Endothelial cell of umbilical vein (primary cell): ENCODE data around the gene NODAL. TPM values are rescaled to one million over a fixed set of nuclear protein-coding genes. Genes with fewer than 3 reads are reported as not detected.

Experiments
- BruUV-seq: library from RNA; stranded (reverse); fragments of 400-500 nt; replicated peaks from 2 replicates; lab custom pipeline; 2021; lab: Mats Ljungman, UMichigan
- CTCF ChIA-PET: fragments of 300-600, 350-600 bp; sonication (Branson Sonifier 250); formaldehyde crosslinking; loops from one replicate; lab custom pipeline; 2021; ENCODE audit warnings: antibody characterized with exemption, inconsistent platforms; lab: Charles Lee
- POLR2A ChIA-PET: fragments of 300-600, 350-600 bp; sonication (Branson Sonifier 250); formaldehyde crosslinking; loops from one replicate; lab custom pipeline; 2021; ENCODE audit warnings: antibody characterized with exemption, inconsistent platforms; lab: Charles Lee
- DNase-seq: peaks from one replicate; pipeline ENCODE4 v3.0.0-alpha.2; 2011; ENCODE audit warnings: low read depth, low spot score
- FAIRE-seq: peaks from 2 replicates; lab custom pipeline; 2011; peaks lifted over from hg19 to GRCh38; lab: Jason Lieb, UNC
- H2AFZ ChIP-seq: 2 replicates; pipeline ENCODE4 v1.6.0; 2012; ENCODE audit warnings: low read depth, low read length, control low read depth, inconsistent platforms
- H3K27ac ChIP-seq: 2 replicates; pipeline ENCODE4 v1.5.1; 2011; ENCODE audit warnings: low read depth, mild to moderate bottlenecking, control low read depth, low read length, moderate library complexity; ENCODE audit not compliant: insufficient read depth
- H3K27me3 ChIP-seq, 2 experiments: 2 replicates each; pipeline versions ENCODE4 v1.6.0 to v1.6.1; 2011; ENCODE audit warnings: low read length in 2 of 2, mixed read lengths in 1 of 2; ENCODE audit not compliant: control insufficient read depth in 2 of 2, insufficient read depth in 2 of 2
- H3K36me3 ChIP-seq, 2 experiments: 2 replicates in 1 of 2; 3 replicates in 1 of 2; pipeline ENCODE4 v1.5.1; 2011; ENCODE audit warnings: low read length in 2 of 2, mild to moderate bottlenecking in 1 of 2, moderate library complexity in 1 of 2; ENCODE audit not compliant: control insufficient read depth in 2 of 2, insufficient read depth in 2 of 2; ENCODE audit errors: extremely low read depth in 1 of 2
- H3K4me1 ChIP-seq: 3 replicates; pipeline ENCODE4 v1.5.1; 2011; ENCODE audit warnings: mild to moderate bottlenecking, low read length; ENCODE audit not compliant: control insufficient read depth, insufficient read depth; ENCODE audit errors: extremely low read depth
- H3K4me2 ChIP-seq: 2 replicates; pipeline ENCODE4 v1.6.1; 2011; ENCODE audit warnings: low read length, control low read depth, mixed read lengths; ENCODE audit not compliant: insufficient read depth
- H3K4me3 ChIP-seq, 3 experiments: fragments of 200-600 bp in 1 of 3; sonication (generic), shearing (Covaris generic) in 1 of 3; replicated peaks in 1 of 3; 2 replicates each; pipeline ENCODE4 v1.5.1; 2011 to 2016; ENCODE audit warnings: control low read depth in 3 of 3, low read length in 3 of 3, mild to moderate bottlenecking in 2 of 3, inconsistent platforms in 1 of 3, low read depth in 1 of 3, moderate library complexity in 1 of 3; ENCODE audit not compliant: insufficient read depth in 1 of 3
- H3K79me2 ChIP-seq: 2 replicates; pipeline ENCODE4 v1.6.0; 2012; ENCODE audit warnings: low read length, inconsistent platforms; ENCODE audit not compliant: control insufficient read depth, insufficient read depth
- H3K9ac ChIP-seq: replicated peaks from 2 replicates; pipeline ENCODE3; 2011; ENCODE audit warnings: low read length, control low read depth; ENCODE audit not compliant: insufficient read depth; ENCODE audit errors: extremely low read depth
- H3K9me1 ChIP-seq: replicated peaks from 3 replicates; pipeline ENCODE4 v1.6.0; 2011; ENCODE audit warnings: mild to moderate bottlenecking, low read length; ENCODE audit not compliant: control insufficient read depth, insufficient read depth; ENCODE audit errors: extremely low read depth
- H3K9me3 ChIP-seq: replicated peaks from 2 replicates; pipeline ENCODE4 v1.5.1; 2012; ENCODE audit warnings: low read length, inconsistent platforms; ENCODE audit not compliant: control insufficient read depth, insufficient read depth
- H4K20me1 ChIP-seq: replicated peaks from 2 replicates; pipeline ENCODE3; 2011; ENCODE audit warnings: mild to moderate bottlenecking, low read length; ENCODE audit not compliant: control insufficient read depth, insufficient read depth; ENCODE audit errors: extremely low read depth
- EZH2 ChIP-seq: IDR thresholded peaks from 2 replicates; pipeline ENCODE4 v1.6.1; 2012; ENCODE audit warnings: borderline replicate concordance, low read depth, mild to moderate bottlenecking, moderate library complexity, low read length, inconsistent platforms; ENCODE audit not compliant: severe bottlenecking
- POLR2A ChIP-seq: IDR thresholded peaks from 2 replicates; pipeline ENCODE4 v1.6.1; 2012; ENCODE audit warnings: low read depth, mild to moderate bottlenecking, control low read depth, low read length
- POLR2AphosphoS5 ChIP-seq: IDR thresholded peaks from 2 replicates; pipeline ENCODE4 v1.6.1; 2012; ENCODE audit warnings: low read depth, mild to moderate bottlenecking, control low read depth, low read length, moderate library complexity; ENCODE audit not compliant: insufficient read depth
- dilution Hi-C: fragments of 300-500 bp; cut with MboI; formaldehyde crosslinking; loops from one replicate; pipeline ENCODE4 v1.15.0; 2019; ENCODE audit warnings: low sequenced_read_pairs; ENCODE audit not compliant: extremely low pct_ligation_motif_present
- intact Hi-C: fragments of 100-400 bp; cut with micrococcal nuclease; formaldehyde crosslinking; loops from one replicate; pipeline ENCODE4 v1.10.0; 2022
- polyA plus RNA-seq, 4 experiments: library from polyadenylated mRNA; depleted of rRNA in 3 of 4; stranded (reverse) in 3 of 4; unstranded in 1 of 4; fragments of >200 nt; gene quantifications; 2 replicates each; pipeline versions ENCODE4 v1.2.1 to v1.2.3, GENCODE V29; 2011 to 2012; ENCODE audit warnings: missing spikeins in 1 of 4
- total RNA-seq: library from RNA; stranded (reverse); gene quantifications from 2 replicates; pipeline ENCODE4 v1.2.3, GENCODE V29; 2021
- TF ChIP-seq, protein P1 (sequence below), 2 donors: IDR thresholded peaks; 1 replicate in 1 of 2; 2 replicates in 1 of 2; pipeline ENCODE4 v1.5.1; 2011; ENCODE audit warnings: low read length in 2 of 2, mild to moderate bottlenecking in 2 of 2, moderate library complexity in 2 of 2, control low read depth in 1 of 2, inconsistent platforms in 1 of 2, low read depth in 1 of 2; ENCODE audit not compliant: insufficient read depth in 1 of 2; ENCODE audit errors: extremely low read depth in 1 of 2
- TF ChIP-seq, protein P2 (sequence below): IDR thresholded peaks from 2 replicates; pipeline ENCODE4 v1.6.1; 2011; ENCODE audit not compliant: insufficient read depth, insufficient read length

NODAL gene
- total and polyA plus RNA-seq, 2 donors (not counting 3 experiments of a cell fraction or from before 2014, with no cell fraction given), result not detected

DNA sequence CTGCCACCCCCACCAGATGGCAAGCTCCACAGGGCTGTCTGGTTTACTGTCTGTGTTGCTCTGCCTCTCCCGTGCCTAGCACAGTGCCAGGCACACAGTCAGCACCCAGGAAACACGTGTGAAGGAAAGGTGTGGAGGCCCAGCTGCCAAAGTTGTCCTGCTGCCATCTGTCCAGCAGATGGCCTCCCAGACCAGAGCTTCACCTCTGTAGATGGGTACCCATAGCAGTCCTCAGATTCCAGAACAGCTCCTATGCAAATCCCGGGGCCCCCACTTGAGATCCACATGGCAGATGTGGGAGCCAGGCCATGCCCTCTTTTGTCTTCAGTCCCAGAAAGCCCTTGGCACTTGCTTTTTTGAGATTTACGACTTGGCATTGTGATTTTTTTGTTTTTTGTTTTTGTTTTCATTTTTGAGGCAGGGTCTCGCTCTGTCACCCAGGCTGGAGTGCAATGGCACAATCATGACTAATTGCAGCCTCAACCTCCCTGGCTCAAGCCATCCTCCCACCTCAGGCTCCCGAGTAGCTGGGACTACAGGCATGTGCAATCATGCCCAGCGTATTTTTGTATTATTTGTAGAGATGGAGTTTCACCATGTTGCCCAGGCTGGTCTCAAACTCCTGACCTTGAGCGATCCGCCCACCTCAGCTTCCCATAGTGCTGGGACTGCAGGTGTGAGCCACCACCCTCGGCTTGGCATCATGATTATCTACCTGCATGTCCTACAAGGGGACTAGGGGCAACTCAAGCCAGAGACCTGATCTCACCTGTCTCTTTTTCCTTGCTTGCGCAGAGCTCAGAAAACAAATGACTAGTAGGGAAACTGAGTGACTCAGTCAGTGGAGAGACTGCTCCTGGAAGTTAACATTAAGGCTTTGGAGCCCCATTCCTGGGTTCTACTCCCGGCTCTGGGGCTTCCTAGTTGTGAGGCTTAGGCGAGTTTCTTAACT is 20.2 kb upstream of the NODAL start:
- intact Hi-C loops, result loop anchor here (1.0 to 10.0 kb wide), 4 partner anchors 40 to 423 kb away; partner anchors contain the start of gene PCBD1
- dilution Hi-C loops, result no loop called here
- Histone ChIP-seq H3K4me2 (no peak overlapping the region), H3K27me3 (peaks cover 0 to 2% of the 10 kb centered on the region in 2 experiments), H4K20me1 (no peaks in the 10 kb centered on the region), H3K79me2 (no peaks in the 10 kb centered on the region), H3K4me3 (no peak overlapping the region), H3K9me3 (no peaks in the 10 kb centered on the region), H3K36me3 (no peaks in the 10 kb centered on the region), H2AFZ (no peak overlapping the region), H3K9ac (no peak overlapping the region), H3K9me1 (no peaks in the 10 kb centered on the region), H3K27ac (no peak overlapping the region), H3K4me1 (no peaks in the 10 kb centered on the region)
- DNase-seq, result peak; percentile 49
- no TSS peak for BruUV-seq
- CTCF ChIA-PET, result interaction anchor here (0.7 to 7.7 kb wide), 42 partner anchors 9 to 823 kb away, joined by 3 to 196 read pairs (median 6); partner anchors contain the start of genes EIF4EBP2 and SGPL1
- TF ChIP-seq EZH2 (no peak), POLR2A (no peak), POLR2AphosphoS5 (no peak)
- TF ChIP-seq, protein P1, sequence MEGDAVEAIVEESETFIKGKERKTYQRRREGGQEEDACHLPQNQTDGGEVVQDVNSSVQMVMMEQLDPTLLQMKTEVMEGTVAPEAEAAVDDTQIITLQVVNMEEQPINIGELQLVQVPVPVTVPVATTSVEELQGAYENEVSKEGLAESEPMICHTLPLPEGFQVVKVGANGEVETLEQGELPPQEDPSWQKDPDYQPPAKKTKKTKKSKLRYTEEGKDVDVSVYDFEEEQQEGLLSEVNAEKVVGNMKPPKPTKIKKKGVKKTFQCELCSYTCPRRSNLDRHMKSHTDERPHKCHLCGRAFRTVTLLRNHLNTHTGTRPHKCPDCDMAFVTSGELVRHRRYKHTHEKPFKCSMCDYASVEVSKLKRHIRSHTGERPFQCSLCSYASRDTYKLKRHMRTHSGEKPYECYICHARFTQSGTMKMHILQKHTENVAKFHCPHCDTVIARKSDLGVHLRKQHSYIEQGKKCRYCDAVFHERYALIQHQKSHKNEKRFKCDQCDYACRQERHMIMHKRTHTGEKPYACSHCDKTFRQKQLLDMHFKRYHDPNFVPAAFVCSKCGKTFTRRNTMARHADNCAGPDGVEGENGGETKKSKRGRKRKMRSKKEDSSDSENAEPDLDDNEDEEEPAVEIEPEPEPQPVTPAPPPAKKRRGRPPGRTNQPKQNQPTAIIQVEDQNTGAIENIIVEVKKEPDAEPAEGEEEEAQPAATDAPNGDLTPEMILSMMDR (IDR thresholded peaks at IDR 0.05; ENCODE audit: extremely low read depth in 1 of 2, insufficient read depth in 1 of 2, low read depth in 1 of 2, low read length in 2 of 2), result peak; percentile 87
- TF ChIP-seq, protein P2, sequence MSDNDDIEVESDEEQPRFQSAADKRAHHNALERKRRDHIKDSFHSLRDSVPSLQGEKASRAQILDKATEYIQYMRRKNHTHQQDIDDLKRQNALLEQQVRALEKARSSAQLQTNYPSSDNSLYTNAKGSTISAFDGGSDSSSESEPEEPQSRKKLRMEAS, result peak; percentile 50
- FAIRE-seq, result peak; percentile 94
- POLR2A ChIA-PET, result no interaction called here
